K562 (cell line): ENCODE data around the gene CRYBB2. TPM values are rescaled to one million over a fixed set of nuclear protein-coding genes. Genes with fewer than 3 reads are reported as not detected.

Experiments
- CBFA2T2 ChIP-seq: fragments of 450-650 bp; conservative IDR thresholded peaks from 2 replicates; pipeline ENCODE4 v1.6.1; 2017; ENCODE audit warnings: mild to moderate bottlenecking
- CHD2 ChIP-seq: IDR thresholded peaks from 2 replicates; pipeline ENCODE4 v1.6.1; 2011; ENCODE audit warnings: low read depth, low read length
- CREM ChIP-seq: IDR thresholded peaks from 2 replicates; pipeline ENCODE4 v1.6.1; 2014; ENCODE audit warnings: antibody characterized with exemption, low read depth
- CTCF ChIP-seq, 3 experiments: IDR thresholded peaks in 2 of 3; conservative IDR thresholded peaks in 1 of 3; 2 replicates each; pipeline ENCODE4 v1.5.1; 2011 to 2012; ENCODE audit warnings: low read length in 3 of 3, mild to moderate bottlenecking in 3 of 3, control low read depth in 2 of 3, improper control_type of control experiment in 1 of 3, inconsistent platforms in 1 of 3, low read depth in 1 of 3, mixed read lengths in 1 of 3, moderate library complexity in 1 of 3; ENCODE audit not compliant: insufficient read depth in 2 of 3
- FOS ChIP-seq: IDR thresholded peaks from 3 replicates; pipeline ENCODE4 v1.6.1; 2011; ENCODE audit not compliant: insufficient read length; ENCODE audit errors: extremely low read depth
- HMG20A ChIP-seq: fragments of 450-650 bp; formaldehyde crosslinking; conservative IDR thresholded peaks from 2 replicates; pipeline ENCODE4 v1.4.0; 2020; ENCODE audit warnings: mild to moderate bottlenecking, mixed read lengths
- HNRNPLL ChIP-seq: fragments of 200-400 bp; formaldehyde crosslinking; IDR thresholded peaks from 2 replicates; pipeline ENCODE4 v1.6.1; 2017; ENCODE audit warnings: low read length, low read depth, mild to moderate bottlenecking; ENCODE audit not compliant: poor library complexity, severe bottlenecking
- IRF2 ChIP-seq: sonication (generic); formaldehyde crosslinking; IDR thresholded peaks from 2 replicates; pipeline ENCODE4 v1.8.1; 2022; ENCODE audit warnings: mild to moderate bottlenecking, missing genetic modification reagents
- NONO ChIP-seq, 2 experiments: fragments of 200-400 bp in 1 of 2; fragments of 450-650 bp in 1 of 2; formaldehyde crosslinking in 1 of 2; IDR thresholded peaks; 2 replicates each; pipeline ENCODE4 v1.6.1; 2017; ENCODE audit warnings: low read depth in 2 of 2, mild to moderate bottlenecking in 2 of 2, moderate library complexity in 2 of 2, low read length in 1 of 2
- PHTF2 ChIP-seq: fragments of 250-450 bp; sonication (Bioruptor Pico); IDR thresholded peaks from 2 replicates; pipeline ENCODE4 v1.5.0; 2021; ENCODE audit warnings: mild to moderate bottlenecking
- RAD21 ChIP-seq, 2 experiments: fragments of 250-450 bp in 1 of 2; fragments of 450-650 bp in 1 of 2; sonication (Bioruptor Pico) in 1 of 2; formaldehyde crosslinking in 1 of 2; IDR thresholded peaks in 1 of 2; conservative IDR thresholded peaks in 1 of 2; 2 replicates each; pipeline versions ENCODE4 v1.4.0 to v1.8.0; 2020 to 2022; ENCODE audit warnings: mild to moderate bottlenecking in 2 of 2, moderate library complexity in 1 of 2
- RFX7 ChIP-seq: fragments of 250-450 bp; sonication (Bioruptor Pico); IDR thresholded peaks from 2 replicates; pipeline ENCODE4 v1.5.1; 2021; ENCODE audit warnings: mild to moderate bottlenecking
- SIN3A ChIP-seq, 2 experiments: fragments of 150-350 bp in 1 of 2; IDR thresholded peaks; 2 replicates each; pipeline ENCODE4 v1.6.1; 2011 to 2016; ENCODE audit warnings: borderline replicate concordance in 2 of 2, low read depth in 2 of 2, low read length in 2 of 2, mild to moderate bottlenecking in 2 of 2, moderate library complexity in 2 of 2; ENCODE audit not compliant: control insufficient read depth in 1 of 2
- SREBF1 ChIP-seq: fragments of 150-350 bp; IDR thresholded peaks from 2 replicates; pipeline ENCODE4 v1.6.1; 2014; ENCODE audit warnings: antibody characterized with exemption, low read depth, low read length, borderline replicate concordance
- SRSF9 ChIP-seq: fragments of 200-400 bp; formaldehyde crosslinking; IDR thresholded peaks from 2 replicates; pipeline ENCODE4 v1.6.1; 2017; ENCODE audit warnings: low read depth, low read length, borderline replicate concordance
- UBTF ChIP-seq, 2 experiments: IDR thresholded peaks; 2 replicates each; pipeline ENCODE4 v1.6.1; 2012; ENCODE audit warnings: improper control_type of control experiment in 2 of 2, low read depth in 2 of 2, low read length in 2 of 2, borderline replicate concordance in 1 of 2
- ZNF212 ChIP-seq: fragments of 450-650 bp; formaldehyde crosslinking; IDR thresholded peaks from 2 replicates; pipeline ENCODE4 v1.4.0; 2020; ENCODE audit warnings: mild to moderate bottlenecking
- ZNF217 ChIP-seq: sonication (generic); formaldehyde crosslinking; IDR thresholded peaks from 2 replicates; pipeline ENCODE4 v1.8.0; 2022; ENCODE audit warnings: mild to moderate bottlenecking, missing genetic modification reagents
- ZNF3 ChIP-seq: fragments of 250-450 bp; sonication (Bioruptor Pico); IDR thresholded peaks from 2 replicates; pipeline ENCODE4 v1.5.0; 2021; ENCODE audit warnings: mild to moderate bottlenecking, moderate library complexity
- ZNF444 ChIP-seq: fragments of 250-450 bp; sonication (Bioruptor Pico); IDR thresholded peaks from 2 replicates; pipeline ENCODE4 v1.4.0; 2020; ENCODE audit warnings: mild to moderate bottlenecking, moderate library complexity
- ZNF583 ChIP-seq: fragments of 250-450 bp; sonication (Bioruptor Pico); IDR thresholded peaks from 2 replicates; pipeline ENCODE4 v1.4.0; 2020
- ZNF644 ChIP-seq: fragments of 200-800 bp; sonication (Bioruptor generic); IDR thresholded peaks from 2 replicates; pipeline ENCODE4 v1.6.1; 2016; ENCODE audit warnings: low read depth, missing genetic modification characterization, missing compliant biosample characterization
- ZNF717 ChIP-seq: fragments of 250-450 bp; sonication (Bioruptor Pico); IDR thresholded peaks from 2 replicates; pipeline ENCODE4 v1.5.0; 2021
- ZNF764 ChIP-seq: fragments of 250-450 bp; sonication (Bioruptor Pico); IDR thresholded peaks from 2 replicates; pipeline ENCODE4 v1.4.0; 2020; ENCODE audit warnings: low read depth, mild to moderate bottlenecking, moderate library complexity
- polyA plus RNA-seq, 8 experiments: library from polyadenylated mRNA; depleted of rRNA in 4 of 8; stranded (reverse) in 5 of 8; unstranded in 3 of 8; fragments of >200 nt; fragmentation: Nextera tagmentation in 2 of 8; fragmentation: Illumina TruSeq in 1 of 8; extraction: Ambion mirVana in 2 of 8; extraction: Trizol in 1 of 8; gene quantifications; 2 replicates each; pipeline versions ENCODE4 v1.2.1 to v1.2.3, GENCODE V29; 2011 to 2014; ENCODE audit warnings: inconsistent platforms in 1 of 8, missing spikeins in 1 of 8
- total RNA-seq, 7 experiments: library from RNA; depleted of rRNA in 6 of 7; stranded (reverse); fragments of >200 nt in 6 of 7; fragmentation: Illumina TruSeq in 2 of 7; extraction: Trizol in 2 of 7; gene quantifications; 2 replicates each; pipeline versions ENCODE4 v1.2.1 to v1.2.3, GENCODE V29; 2011 to 2021; ENCODE audit warnings: low replicate concordance in 1 of 7

CRYBB2 gene
- total and polyA plus RNA-seq, 9 of the 15 experiments (the other 6 are each of a cell fraction or from before 2014, with no cell fraction given), result not detected

- TF ChIP-seq RAD21 (CRISPR knock-in tag; conservative IDR thresholded peaks at IDR 0.05 in 1 of 2, IDR thresholded peaks at IDR 0.05 in 1 of 2) (peak; percentile 64 to 88), CTCF (IDR thresholded peaks at IDR 0.05 in 2 of 3, conservative IDR thresholded peaks at IDR 0.05 in 1 of 3; ENCODE audit: insufficient read depth in 2 of 3, low read depth in 1 of 3, low read length in 3 of 3) (peak; percentile 74 to 85 (median 84)), HMG20A (CRISPR knock-in tag) (no peak), RFX7 (CRISPR knock-in tag) (no peak), CREM (peak; percentile 60), NONO (IDR thresholded peaks at IDR 0.05; ENCODE audit: low read depth in 2 of 2, low read length in 1 of 2) (no peak), ZNF217 (CRISPR knock-in tag) (no peak), ZNF3 (CRISPR knock-in tag) (no peak), SRSF9 (no peak), HNRNPLL (no peak), IRF2 (CRISPR knock-in tag) (no peak), SIN3A (IDR thresholded peaks at IDR 0.05; ENCODE audit: borderline replicate concordance in 2 of 2, control insufficient read depth in 1 of 2, low read depth in 2 of 2, low read length in 2 of 2) (no peak), ZNF212 (CRISPR knock-in tag) (no peak), ZNF717 (CRISPR knock-in tag) (no peak), ZNF583 (CRISPR knock-in tag) (no peak), CBFA2T2 (no peak), PHTF2 (CRISPR knock-in tag) (no peak), UBTF (IDR thresholded peaks at IDR 0.05; ENCODE audit: borderline replicate concordance in 1 of 2, low read depth in 2 of 2, low read length in 2 of 2) (no peak), CHD2 (peak; percentile 45; the same call in 1 of the 2 replicates), ZNF644 (tag) (no peak), ZNF444 (CRISPR knock-in tag) (no peak), SREBF1 (no peak), ZNF764 (no peak), FOS (peak; percentile 77)
These were observed 16.3 kb downstream of the CRYBB2 start (continued) for GRCh38 chr22:25235547-25236290.
